ENCODE results near the gene BMPER.

The BMPER gene

DNA sequence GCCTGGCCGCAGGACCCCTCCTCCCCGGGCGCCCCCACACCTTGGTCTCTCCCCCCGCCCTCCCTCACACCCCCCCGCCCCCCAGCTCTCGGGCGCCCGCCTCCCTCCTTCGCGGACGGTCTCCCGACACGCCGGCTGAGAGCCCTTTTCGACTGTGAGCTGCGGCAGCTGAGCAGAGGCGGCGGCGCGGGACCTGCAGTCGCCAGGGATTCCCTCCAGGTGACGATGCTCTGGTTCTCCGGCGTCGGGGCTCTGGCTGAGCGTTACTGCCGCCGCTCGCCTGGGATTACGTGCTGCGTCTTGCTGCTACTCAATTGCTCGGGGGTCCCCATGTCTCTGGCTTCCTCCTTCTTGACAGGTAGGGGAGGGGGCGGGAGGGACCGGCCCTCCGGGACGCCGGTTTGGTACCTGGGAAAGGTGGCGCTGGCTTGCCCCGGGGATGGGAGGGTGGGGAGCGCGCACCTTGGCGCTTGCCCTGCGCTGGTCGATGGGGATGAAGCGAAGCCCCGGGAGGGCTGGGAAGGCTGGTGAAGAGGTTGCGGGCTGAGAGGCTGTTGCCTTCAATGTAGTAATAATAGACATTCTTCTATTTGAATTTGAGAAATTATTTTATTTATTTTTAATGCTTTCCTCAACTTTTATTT lies at the start of gene BMPER:
TSS of gene BMPER (plus strand) at position 151 of the 644 bp plus-strand sequence. CDS start at position 226, 75 bp downstream.
- H3K4me1 ChIP-seq (ENCODE audit: control insufficient read depth, insufficient read depth, low read length) = peaks cover 8% of the 10 kb centered on the region
- H3K27me3 ChIP-seq (ENCODE audit: control insufficient read depth, insufficient read depth, low read length) = peaks cover 40% of the 10 kb centered on the region
- no peaks in the 10 kb centered on the region for H3K9me3 ChIP-seq (ENCODE audit: control insufficient read depth, low read length)
- peak within 1 kb of the TSS; percentile 37 for H3K4me3 ChIP-seq (ENCODE audit: low read length)
- H3K36me3 ChIP-seq (ENCODE audit: control insufficient read depth, insufficient read depth, low read length) = no peaks in the 10 kb centered on the region
- peak within 1 kb of the TSS; percentile 18 for H3K9ac ChIP-seq (ENCODE audit: low read length)

GRCh38 chr7:33861947-33862346 lies 43.4 kb upstream of the BMPER start:
- no peaks in the 10 kb centered on the region for H3K36me3 ChIP-seq (ENCODE audit: control insufficient read depth, insufficient read depth, low read length)
- H3K27me3 ChIP-seq (ENCODE audit: control insufficient read depth, insufficient read depth, low read length) = no peaks in the 10 kb centered on the region
- H3K9me3 ChIP-seq (ENCODE audit: control insufficient read depth, low read length) = no peaks in the 10 kb centered on the region
- no peak overlapping the region for H3K4me3 ChIP-seq (ENCODE audit: low read length)
- no peak overlapping the region for H3K9ac ChIP-seq (ENCODE audit: low read length)
- no peaks in the 10 kb centered on the region for H3K4me1 ChIP-seq (ENCODE audit: control insufficient read depth, insufficient read depth, low read length)

DNA sequence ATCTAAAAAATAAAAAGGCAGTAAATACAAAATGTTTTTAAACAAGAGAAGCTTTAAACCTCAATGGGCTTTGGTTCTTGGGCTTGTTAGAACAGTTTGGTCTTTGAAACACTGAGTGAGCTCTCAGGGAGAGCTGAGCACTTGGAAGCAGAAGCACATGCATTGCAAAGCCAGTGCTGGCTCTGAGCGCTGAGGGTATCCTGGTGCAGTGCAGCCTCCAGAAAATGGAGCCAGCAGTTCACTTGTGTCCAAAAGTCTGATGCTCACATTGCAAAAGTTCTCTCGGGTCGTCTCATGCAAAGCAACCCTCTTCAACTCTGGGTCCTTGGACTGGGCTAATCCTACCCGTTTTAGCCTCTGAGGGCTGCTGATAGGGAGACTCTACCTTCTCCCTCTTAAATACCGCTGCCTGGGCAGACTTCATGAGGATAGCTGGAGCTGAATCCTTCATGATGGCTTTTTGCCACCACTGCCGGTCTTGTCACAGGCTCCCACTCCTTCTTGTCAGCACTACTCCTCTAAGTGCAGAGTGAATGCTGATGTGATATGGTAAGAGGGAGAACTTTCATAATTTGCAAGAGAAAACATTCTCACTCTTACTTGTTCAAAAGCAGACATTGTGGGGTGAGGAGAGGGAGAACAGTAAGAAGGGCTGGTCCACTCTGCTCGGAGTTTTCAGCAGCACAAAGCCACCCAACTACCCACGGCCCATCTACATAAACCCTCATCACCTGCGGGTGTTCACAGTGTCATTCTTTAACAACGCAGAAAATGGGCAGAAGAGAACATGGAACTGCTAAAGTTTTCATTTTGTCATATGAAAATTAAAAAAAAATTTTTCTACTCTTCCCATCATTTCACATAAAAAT lies 42.2 kb upstream of the BMPER start:
- H3K9me3 ChIP-seq (ENCODE audit: control insufficient read depth, low read length) = no peaks in the 10 kb centered on the region
- H3K27me3 ChIP-seq (ENCODE audit: control insufficient read depth, insufficient read depth, low read length) = no peaks in the 10 kb centered on the region
- H3K4me3 ChIP-seq (ENCODE audit: low read length) = no peak overlapping the region
- H3K36me3 ChIP-seq (ENCODE audit: control insufficient read depth, insufficient read depth, low read length) = no peaks in the 10 kb centered on the region
- H3K4me1 ChIP-seq (ENCODE audit: control insufficient read depth, insufficient read depth, low read length) = no peaks in the 10 kb centered on the region
- H3K9ac ChIP-seq (ENCODE audit: low read length) = no peak overlapping the region

DNA sequence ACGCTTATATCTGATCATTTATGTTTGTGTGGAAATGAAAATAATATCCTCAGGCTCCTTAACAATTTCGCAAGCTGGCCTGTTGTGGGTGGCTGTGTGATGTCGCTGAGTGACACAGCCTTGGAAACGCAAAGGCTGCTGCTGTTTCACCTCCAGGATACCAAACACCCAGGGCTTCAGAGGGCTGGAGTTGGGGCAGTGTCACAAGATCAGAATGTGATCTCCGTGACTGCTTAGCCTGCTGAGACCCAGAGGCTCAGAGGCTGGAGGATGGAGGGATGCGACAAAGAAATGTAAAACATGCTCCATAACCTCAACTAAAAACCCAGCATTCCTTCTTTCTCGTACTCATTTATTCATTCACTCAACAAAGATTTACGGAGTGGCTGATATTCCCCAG lies 37.2 kb upstream of the BMPER start:
- no peaks in the 10 kb centered on the region for H3K4me1 ChIP-seq (ENCODE audit: control insufficient read depth, insufficient read depth, low read length)
- no peaks in the 10 kb centered on the region for H3K36me3 ChIP-seq (ENCODE audit: control insufficient read depth, insufficient read depth, low read length)
- H3K9me3 ChIP-seq (ENCODE audit: control insufficient read depth, low read length) = no peaks in the 10 kb centered on the region
- no peak overlapping the region for H3K4me3 ChIP-seq (ENCODE audit: low read length)
- H3K9ac ChIP-seq (ENCODE audit: low read length) = no peak overlapping the region
- H3K27me3 ChIP-seq (ENCODE audit: control insufficient read depth, insufficient read depth, low read length) = no peaks in the 10 kb centered on the region

DNA sequence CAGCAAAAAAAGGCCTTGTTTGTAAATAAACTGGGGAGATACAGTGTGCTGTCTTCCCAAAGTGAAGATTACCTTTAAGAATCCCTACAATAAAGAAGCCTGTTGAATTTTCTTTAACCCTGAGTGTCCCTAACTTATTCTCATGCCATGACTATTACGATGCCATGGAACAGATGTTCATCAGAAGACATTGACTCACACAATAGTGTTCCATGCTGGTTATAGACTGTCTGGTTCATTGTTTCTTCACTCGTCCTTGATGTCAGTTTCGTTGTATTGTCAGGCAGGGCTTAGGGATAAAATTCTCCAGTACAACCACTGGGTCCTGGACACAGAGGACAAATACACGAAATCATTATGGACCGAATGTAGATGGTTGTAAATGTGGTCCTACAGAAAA lies 36.2 kb upstream of the BMPER start:
- Histone ChIP-seq H3K9me3 (ENCODE audit: control insufficient read depth, low read length) (no peaks in the 10 kb centered on the region), H3K4me3 (ENCODE audit: low read length) (no peak overlapping the region), H3K36me3 (ENCODE audit: control insufficient read depth, insufficient read depth, low read length) (no peaks in the 10 kb centered on the region), H3K4me1 (ENCODE audit: control insufficient read depth, insufficient read depth, low read length) (no peaks in the 10 kb centered on the region), H3K27me3 (ENCODE audit: control insufficient read depth, insufficient read depth, low read length) (no peaks in the 10 kb centered on the region), H3K9ac (ENCODE audit: low read length) (no peak overlapping the region)

DNA sequence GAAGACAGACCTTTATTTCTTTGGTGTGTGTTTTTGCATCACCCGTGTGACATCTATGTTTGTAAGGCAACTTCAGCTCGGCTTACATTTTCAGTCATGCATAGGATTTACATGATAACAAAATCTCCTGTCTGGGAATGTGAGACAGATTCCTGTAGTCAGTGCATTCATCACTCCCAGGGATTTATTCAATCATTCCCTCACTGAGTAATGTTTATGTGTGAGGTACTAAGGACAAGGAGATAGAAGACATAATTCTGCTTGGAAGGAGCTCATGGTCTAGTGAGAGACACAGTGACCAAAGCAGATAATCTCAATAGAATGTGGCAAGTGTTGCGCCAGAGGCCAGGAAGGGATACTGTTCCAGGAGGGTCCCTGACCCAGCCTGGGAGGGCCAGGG lies 35.2 kb upstream of the BMPER start:
- H3K4me1 ChIP-seq (ENCODE audit: control insufficient read depth, insufficient read depth, low read length) = no peaks in the 10 kb centered on the region

DNA sequence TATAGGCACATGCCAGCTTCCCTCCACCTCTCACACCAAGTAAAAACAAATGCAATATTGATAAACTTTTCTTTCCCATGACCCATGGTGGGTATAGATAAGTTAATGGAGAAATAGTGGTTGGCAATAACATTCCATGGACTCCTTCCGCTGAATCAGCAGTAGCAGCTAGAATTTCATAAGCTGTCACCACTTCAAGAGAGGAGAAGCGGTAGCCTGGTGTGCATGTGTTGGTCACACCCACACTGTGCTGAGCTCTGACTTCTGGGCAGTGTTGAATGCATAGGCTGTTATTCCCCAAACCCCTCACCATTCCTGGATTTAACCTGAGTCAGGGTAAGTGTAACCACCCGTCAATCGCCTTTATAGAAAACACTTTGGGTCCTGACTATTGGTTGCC lies 32.5 kb upstream of the BMPER start:
- no peaks in the 10 kb centered on the region for H3K36me3 ChIP-seq (ENCODE audit: control insufficient read depth, insufficient read depth, low read length)
- H3K4me1 ChIP-seq (ENCODE audit: control insufficient read depth, insufficient read depth, low read length) = no peaks in the 10 kb centered on the region
- no peak overlapping the region for H3K9ac ChIP-seq (ENCODE audit: low read length)
- no peak overlapping the region for H3K4me3 ChIP-seq (ENCODE audit: low read length)
- no peaks in the 10 kb centered on the region for H3K9me3 ChIP-seq (ENCODE audit: control insufficient read depth, low read length)
- no peaks in the 10 kb centered on the region for H3K27me3 ChIP-seq (ENCODE audit: control insufficient read depth, insufficient read depth, low read length)

More for the DNA sequence above, 35.2 kb upstream of the BMPER start:
- Histone ChIP-seq H3K9ac (ENCODE audit: low read length) (no peak overlapping the region), H3K36me3 (ENCODE audit: control insufficient read depth, insufficient read depth, low read length) (no peaks in the 10 kb centered on the region), H3K27me3 (ENCODE audit: control insufficient read depth, insufficient read depth, low read length) (no peaks in the 10 kb centered on the region), H3K4me3 (ENCODE audit: low read length) (no peak overlapping the region), H3K9me3 (ENCODE audit: control insufficient read depth, low read length) (no peaks in the 10 kb centered on the region)

GRCh38 chr7:33873518-33873917 lies 31.8 kb upstream of the BMPER start:
- Histone ChIP-seq H3K4me3 (ENCODE audit: low read length) (no peak overlapping the region), H3K36me3 (ENCODE audit: control insufficient read depth, insufficient read depth, low read length) (no peaks in the 10 kb centered on the region), H3K9me3 (ENCODE audit: control insufficient read depth, low read length) (no peaks in the 10 kb centered on the region), H3K27me3 (ENCODE audit: control insufficient read depth, insufficient read depth, low read length) (no peaks in the 10 kb centered on the region), H3K9ac (ENCODE audit: low read length) (no peak overlapping the region), H3K4me1 (ENCODE audit: control insufficient read depth, insufficient read depth, low read length) (no peaks in the 10 kb centered on the region)

GRCh38 chr7:33873981-33874750 lies 31.2 kb upstream of the BMPER start:
- no peaks in the 10 kb centered on the region for H3K9me3 ChIP-seq (ENCODE audit: control insufficient read depth, low read length)
- no peak overlapping the region for H3K9ac ChIP-seq (ENCODE audit: low read length)
- H3K27me3 ChIP-seq (ENCODE audit: control insufficient read depth, insufficient read depth, low read length) = no peaks in the 10 kb centered on the region
- H3K36me3 ChIP-seq (ENCODE audit: control insufficient read depth, insufficient read depth, low read length) = no peaks in the 10 kb centered on the region
- no peak overlapping the region for H3K4me3 ChIP-seq (ENCODE audit: low read length)
- H3K4me1 ChIP-seq (ENCODE audit: control insufficient read depth, insufficient read depth, low read length) = no peaks in the 10 kb centered on the region

- H3K9ac ChIP-seq (ENCODE audit: low read length) = no peak overlapping the region
- H3K27me3 ChIP-seq (ENCODE audit: control insufficient read depth, insufficient read depth, low read length) = no peaks in the 10 kb centered on the region
- H3K4me3 ChIP-seq (ENCODE audit: low read length) = no peak overlapping the region
- no peaks in the 10 kb centered on the region for H3K36me3 ChIP-seq (ENCODE audit: control insufficient read depth, insufficient read depth, low read length)
- H3K9me3 ChIP-seq (ENCODE audit: control insufficient read depth, low read length) = no peaks in the 10 kb centered on the region
- H3K4me1 ChIP-seq (ENCODE audit: control insufficient read depth, insufficient read depth, low read length) = no peaks in the 10 kb centered on the region
Measured at GRCh38 chr7:33874943-33875342, 30.4 kb upstream of the BMPER start.

DNA sequence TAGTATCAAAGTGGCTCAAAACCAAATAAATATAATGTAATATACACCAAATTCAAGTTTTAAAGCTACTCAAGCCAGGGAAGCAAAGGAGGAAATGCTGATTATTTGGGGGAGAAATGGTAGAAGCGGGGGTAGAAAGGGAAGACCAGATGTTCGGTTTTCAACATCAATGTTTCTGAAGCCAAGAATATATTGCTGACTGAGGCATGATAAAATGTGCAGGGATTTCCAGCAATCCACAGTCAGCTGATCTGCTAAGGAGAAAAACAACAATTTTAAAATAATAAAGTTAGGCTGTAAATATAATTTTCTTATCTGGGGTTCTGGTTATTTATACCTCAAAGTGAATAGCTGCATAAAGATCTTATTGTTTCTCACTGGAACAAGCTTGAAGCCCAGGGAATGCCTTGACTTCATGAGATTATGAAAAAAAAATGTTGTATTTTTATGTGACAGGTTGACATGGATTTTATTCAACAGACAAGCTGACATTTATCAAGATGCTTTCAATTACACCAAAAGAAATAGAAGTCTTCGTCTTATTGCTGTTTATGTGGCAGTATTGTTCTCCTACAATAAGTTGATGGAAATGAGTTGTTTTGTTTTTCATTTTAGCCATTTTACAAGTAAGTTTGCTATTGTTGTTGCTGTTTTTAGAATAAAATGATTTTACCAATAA lies 28.6 kb upstream of the BMPER start:
- no peak overlapping the region for H3K4me3 ChIP-seq (ENCODE audit: low read length)
- no peaks in the 10 kb centered on the region for H3K36me3 ChIP-seq (ENCODE audit: control insufficient read depth, insufficient read depth, low read length)
- H3K9me3 ChIP-seq (ENCODE audit: control insufficient read depth, low read length) = no peaks in the 10 kb centered on the region
- no peaks in the 10 kb centered on the region for H3K4me1 ChIP-seq (ENCODE audit: control insufficient read depth, insufficient read depth, low read length)
- no peak overlapping the region for H3K9ac ChIP-seq (ENCODE audit: low read length)
- H3K27me3 ChIP-seq (ENCODE audit: control insufficient read depth, insufficient read depth, low read length) = no peaks in the 10 kb centered on the region
